ENCODE data around the gene SFR1.

The SFR1 gene

GRCh38 chr10:104113376-104113956 is 8.5 kb upstream of the SFR1 start:
- CTCF ChIA-PET: interaction anchor here (1.0 to 1.6 kb wide), 2 partner anchors 9 to 10 kb away, joined by 4 to 9 read pairs; partner anchors contain the start of gene SFR1
- TF ChIP-seq CTCF (IDR thresholded peaks at IDR 0.05; ENCODE audit: control extremely low read depth, extremely low read depth, low read depth, missing control alignments): no peak
- POLR2A ChIA-PET: no interaction called here
- DNase-seq (ENCODE audit: extremely low spot score): no peak

- TF ChIP-seq CTCF (IDR thresholded peaks at IDR 0.05; ENCODE audit: control extremely low read depth, extremely low read depth, low read depth, missing control alignments): no peak
- ChIA-PET POLR2A (no interaction called here), CTCF (interaction anchor here (4.8 kb wide), 1 partner anchor 8 kb away, joined by 30 read pairs; no protein-coding TSS in a partner anchor)
- DNase-seq (ENCODE audit: extremely low spot score): no peak
Measured at GRCh38 chr10:104117839-104118323, 4.1 kb upstream of the SFR1 start.

- CTCF ChIA-PET: interaction anchor here (2.8 to 4.8 kb wide), 3 partner anchors 10 to 232 kb away, joined by 13 to 30 read pairs (median 15); no protein-coding TSS in a partner anchor
- POLR2A ChIA-PET: no interaction called here
- no peak for TF ChIP-seq CTCF (IDR thresholded peaks at IDR 0.05; ENCODE audit: control extremely low read depth, extremely low read depth, low read depth, missing control alignments)
- DNase-seq (ENCODE audit: extremely low spot score): no peak
Measured at GRCh38 chr10:104119996-104120395, 2.0 kb upstream of the SFR1 start.

GRCh38 chr10:104120512-104120902 is 1.5 kb upstream of the SFR1 start:
- ChIA-PET CTCF (interaction anchor here (1.0 to 4.8 kb wide), 12 partner anchors 10 to 236 kb away, joined by 3 to 30 read pairs (median 6); partner anchors contain the start of gene STN1), POLR2A (interaction anchor here (0.6 to 1.0 kb wide), 4 partner anchors 18 to 668 kb away, joined by 3 to 7 read pairs (median 4); partner anchors contain the start of gene CALHM2)
- no peak for TF ChIP-seq CTCF (IDR thresholded peaks at IDR 0.05; ENCODE audit: control extremely low read depth, extremely low read depth, low read depth, missing control alignments)
- DNase-seq (ENCODE audit: extremely low spot score): no peak

GRCh38 chr10:104120903-104121484 is 977 bp upstream of the SFR1 start:
- CTCF ChIA-PET: interaction anchor here (0.6 to 4.8 kb wide), 26 partner anchors 8 to 435 kb away, joined by 3 to 30 read pairs (median 4); partner anchors contain the start of gene STN1
- no peak for TF ChIP-seq CTCF (IDR thresholded peaks at IDR 0.05; ENCODE audit: control extremely low read depth, extremely low read depth, low read depth, missing control alignments)
- POLR2A ChIA-PET: interaction anchor here (0.6 to 1.3 kb wide), 5 partner anchors 18 to 669 kb away, joined by 3 to 7 read pairs (median 4); partner anchors contain the start of genes CALHM2 and GSTO1
- peak; percentile 51 for DNase-seq (ENCODE audit: extremely low spot score)

GRCh38 chr10:104122225-104123107 is 495 bp downstream of the SFR1 start:
- TF ChIP-seq CTCF (IDR thresholded peaks at IDR 0.05; ENCODE audit: control extremely low read depth, extremely low read depth, low read depth, missing control alignments): no peak
- CTCF ChIA-PET: interaction anchor here (0.7 to 4.8 kb wide), 24 partner anchors 8 to 436 kb away, joined by 3 to 30 read pairs (median 4); no protein-coding TSS in a partner anchor
- POLR2A ChIA-PET: interaction anchor here (0.6 to 1.3 kb wide), 2 partner anchors 132 to 765 kb away, joined by 4 to 5 read pairs; partner anchors contain the start of gene GSTO1
- DNase-seq (ENCODE audit: extremely low spot score): no peak
